Neural cell (in vitro differentiated cells): Measurements from ENCODE around the gene RAD50. TPM values are rescaled to one million over a fixed set of nuclear protein-coding genes. Genes with fewer than 3 reads are reported as not detected.

ENCODE experiments used
- H2AFZ ChIP-seq: fragments of 200-600, 300-800 bp; sonication (generic), shearing (Covaris generic); 2 replicates; pipeline ENCODE4 v1.6.0; 2014; ENCODE audit warnings: low read depth, mild to moderate bottlenecking, antibody characterized with exemption, low read length, moderate library complexity
- H3F3A ChIP-seq: fragments of 200-600 bp; shearing (Covaris generic); 2 replicates; pipeline ENCODE4 v1.6.1; 2016; ENCODE audit warnings: mild to moderate bottlenecking, moderate library complexity, mixed read lengths, antibody characterized with exemption, low read length; ENCODE audit not compliant: insufficient read depth, poor library complexity, severe bottlenecking
- H3K27ac ChIP-seq: fragments of 200-600, 300-800 bp; sonication (generic), shearing (Covaris generic); 2 replicates; pipeline ENCODE4 v1.5.1; 2014; ENCODE audit warnings: mild to moderate bottlenecking, low read length, moderate library complexity
- H3K27me3 ChIP-seq: fragments of 300-800, 200-600 bp; sonication (generic), shearing (Covaris generic); 2 replicates; pipeline ENCODE4 v1.6.0; 2014; ENCODE audit warnings: mild to moderate bottlenecking, low read depth, low read length, moderate library complexity; ENCODE audit not compliant: insufficient read depth
- H3K36me3 ChIP-seq: fragments of 300-800, 200-600 bp; sonication (generic), shearing (Covaris generic); 2 replicates; pipeline ENCODE4 v1.5.1; 2014; ENCODE audit warnings: mild to moderate bottlenecking, antibody characterized with exemption, low read length, moderate library complexity; ENCODE audit not compliant: insufficient read depth
- H3K4me2 ChIP-seq: fragments of 300-800, 200-600 bp; sonication (generic), shearing (Covaris generic); 2 replicates; pipeline ENCODE4 v1.6.0; 2014; ENCODE audit warnings: mild to moderate bottlenecking, low read length
- H3K4me3 ChIP-seq: fragments of 300-800, 200-600 bp; sonication (generic), shearing (Covaris generic); 2 replicates; pipeline ENCODE4 v1.5.1; 2014; ENCODE audit warnings: mild to moderate bottlenecking, low read length, moderate library complexity
- H3K79me2 ChIP-seq: fragments of 200-600 bp; shearing (Covaris generic); replicated peaks from 2 replicates; pipeline ENCODE4 v1.6.0; 2014; ENCODE audit warnings: mild to moderate bottlenecking, low read length, moderate library complexity; ENCODE audit not compliant: insufficient read depth
- H3K9ac ChIP-seq: fragments of 300-800, 200-600 bp; sonication (generic), shearing (Covaris generic); 2 replicates; pipeline ENCODE4 v1.6.1; 2016; ENCODE audit warnings: mild to moderate bottlenecking, low read length, mixed read lengths
- H3K9me2 ChIP-seq: fragments of 200-600 bp; shearing (Covaris generic); 2 replicates; pipeline ENCODE4 v1.6.1; 2016; ENCODE audit warnings: mild to moderate bottlenecking, low read length, mixed read lengths; ENCODE audit not compliant: insufficient read depth
- H3K9me3 ChIP-seq: fragments of 200-600, 300-800 bp; sonication (generic), shearing (Covaris generic); 2 replicates; pipeline ENCODE4 v1.6.1; 2016; ENCODE audit warnings: mild to moderate bottlenecking, mixed run types, low read length, moderate library complexity, mixed read lengths
- H4K20me1 ChIP-seq: fragments of 200-600 bp; shearing (Covaris generic); 2 replicates; pipeline ENCODE4 v1.6.1; 2016; ENCODE audit warnings: mild to moderate bottlenecking, mixed run types; ENCODE audit not compliant: insufficient read depth
- CTCF ChIP-seq: fragments of 450-650 bp; IDR thresholded peaks from 2 replicates; pipeline ENCODE4 v1.5.1; 2014; ENCODE audit warnings: antibody characterized with exemption, mild to moderate bottlenecking, moderate library complexity; ENCODE audit not compliant: poor library complexity, severe bottlenecking
- EP300 ChIP-seq: fragments of 450-650 bp; conservative IDR thresholded peaks from 2 replicates; pipeline ENCODE4 v1.6.1; 2014; ENCODE audit warnings: antibody characterized with exemption, mild to moderate bottlenecking, moderate library complexity; ENCODE audit not compliant: poor library complexity, severe bottlenecking
- EZH2 ChIP-seq: fragments of 200-600, 300-800 bp; shearing (Covaris generic), sonication (generic); IDR thresholded peaks from 2 replicates; pipeline ENCODE4 v1.6.1; 2014; ENCODE audit warnings: antibody characterized with exemption, low read length, borderline replicate concordance, mild to moderate bottlenecking; ENCODE audit not compliant: insufficient read depth, poor library complexity, severe bottlenecking
- MXI1 ChIP-seq: fragments of 450-650 bp; conservative IDR thresholded peaks from 2 replicates; pipeline ENCODE4 v1.6.1; 2014; ENCODE audit warnings: antibody characterized with exemption, mild to moderate bottlenecking; ENCODE audit not compliant: poor library complexity, severe bottlenecking
- POLR2AphosphoS5 ChIP-seq: IDR thresholded peaks from 2 replicates; pipeline ENCODE4 v1.6.1; 2012
- RAD21 ChIP-seq: fragments of 450-650 bp; conservative IDR thresholded peaks from 2 replicates; pipeline ENCODE4 v1.6.1; 2014; ENCODE audit warnings: antibody characterized with exemption, mild to moderate bottlenecking, moderate library complexity
- REST ChIP-seq: IDR thresholded peaks from 2 replicates; pipeline ENCODE4 v1.6.1; 2012; ENCODE audit warnings: borderline replicate concordance
- SMC3 ChIP-seq: fragments of 450-650 bp; conservative IDR thresholded peaks from 2 replicates; pipeline ENCODE4 v1.6.1; 2014; ENCODE audit warnings: antibody characterized with exemption, mild to moderate bottlenecking, moderate library complexity; ENCODE audit not compliant: poor library complexity
- TAF1 ChIP-seq: IDR thresholded peaks from 2 replicates; pipeline ENCODE4 v1.6.1; 2012; ENCODE audit warnings: low read depth
- polyA plus RNA-seq: library from polyadenylated mRNA; depleted of rRNA; stranded (reverse); fragments of >200 nt; gene quantifications from 2 replicates; pipeline ENCODE4 v1.2.3, GENCODE V29; 2014

Gene RAD50
- polyA plus RNA-seq, 1 donor from 2014 or later: 6.7 TPM

- H3K9me2 ChIP-seq: no peaks in the 10 kb centered on the region
- no peaks in the 10 kb centered on the region for H3K27me3 ChIP-seq
- H4K20me1 ChIP-seq: no peaks in the 10 kb centered on the region
- TF ChIP-seq SMC3 (no peak), CTCF (no peak), TAF1 (no peak), RAD21 (no peak), EZH2 (no peak), POLR2AphosphoS5 (no peak), REST (no peak), EP300 (no peak), MXI1 (no peak)
- H3K27ac ChIP-seq: no peak overlapping the region
- no peaks in the 10 kb centered on the region for H3K79me2 ChIP-seq
- no peak overlapping the region for H2AFZ ChIP-seq
- H3K9me3 ChIP-seq: no peaks in the 10 kb centered on the region
- H3K9ac ChIP-seq: no peak overlapping the region
- H3F3A ChIP-seq: no peaks in the 10 kb centered on the region
- no peaks in the 10 kb centered on the region for H3K36me3 ChIP-seq
- H3K4me2 ChIP-seq: no peak overlapping the region
- no peak overlapping the region for H3K4me3 ChIP-seq
These were observed 37.4 kb downstream of the RAD50 start for GRCh38 chr5:132594170-132594569.

- H3K4me3 ChIP-seq: no peak overlapping the region
- H3K4me2 ChIP-seq: no peak overlapping the region
- no peak overlapping the region for H3K27ac ChIP-seq
- H3K79me2 ChIP-seq: no peaks in the 10 kb centered on the region
- no peaks in the 10 kb centered on the region for H3K9me2 ChIP-seq
- H2AFZ ChIP-seq: no peak overlapping the region
- no peaks in the 10 kb centered on the region for H3K9me3 ChIP-seq
- no peaks in the 10 kb centered on the region for H3K36me3 ChIP-seq
- no peaks in the 10 kb centered on the region for H3F3A ChIP-seq
- H3K27me3 ChIP-seq: no peaks in the 10 kb centered on the region
- TF ChIP-seq TAF1 (no peak), REST (no peak), CTCF (no peak), EZH2 (no peak), EP300 (no peak), MXI1 (no peak), SMC3 (no peak), POLR2AphosphoS5 (no peak)
- H3K9ac ChIP-seq: no peak overlapping the region
- H4K20me1 ChIP-seq: no peaks in the 10 kb centered on the region
These were observed 38.8 kb downstream of the RAD50 start for GRCh38 chr5:132595624-132596023.
